Right kidney (tissue), 1 donor: ENCODE measurements around the gene SOCS7.

Experiments
- DNase-seq: peaks from one replicate; pipeline ENCODE4 v3.0.0-alpha.2; 2016

The SOCS7 gene

DNA sequence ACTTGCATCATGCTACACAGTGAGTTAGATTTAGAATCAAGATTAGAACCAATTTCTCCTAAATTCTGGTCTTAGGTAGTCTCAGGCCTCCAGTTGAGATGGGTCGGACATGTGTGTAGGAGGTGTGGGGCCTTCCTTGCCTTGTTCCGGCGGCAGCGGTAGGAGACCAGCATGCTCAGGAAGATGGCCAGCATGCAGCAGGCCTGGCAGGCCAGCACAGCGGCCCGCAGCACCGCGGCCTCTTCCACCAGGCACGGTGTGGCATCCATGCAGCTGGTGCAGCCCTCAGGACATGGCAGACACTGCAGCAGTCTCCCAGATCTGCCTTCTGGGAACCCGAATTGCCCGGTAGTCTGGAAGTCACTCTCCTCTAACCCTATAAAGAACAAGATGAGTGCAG lies 14.8 kb upstream of the SOCS7 start:
- DNase-seq, result no peak

DNA sequence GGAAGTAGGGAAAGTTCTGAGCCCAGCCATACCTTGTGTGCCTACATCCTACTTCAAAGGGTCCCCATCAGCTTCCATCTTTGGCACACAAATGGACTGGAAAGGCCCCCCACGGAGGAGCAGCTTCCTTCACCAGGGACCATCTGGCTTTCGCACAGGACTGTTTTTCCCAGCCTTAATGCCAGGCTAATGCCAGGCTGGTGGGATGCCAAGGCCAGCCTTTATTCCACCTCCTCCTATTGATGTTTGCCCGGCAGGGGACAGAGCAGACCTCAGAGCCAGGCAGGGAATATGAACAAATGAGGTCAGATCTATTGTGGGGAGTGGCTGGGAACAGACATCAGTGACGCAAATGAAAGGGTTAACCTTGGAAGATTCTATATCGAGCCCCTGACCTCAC lies 13.6 kb upstream of the SOCS7 start:
- no peak for DNase-seq

DNA sequence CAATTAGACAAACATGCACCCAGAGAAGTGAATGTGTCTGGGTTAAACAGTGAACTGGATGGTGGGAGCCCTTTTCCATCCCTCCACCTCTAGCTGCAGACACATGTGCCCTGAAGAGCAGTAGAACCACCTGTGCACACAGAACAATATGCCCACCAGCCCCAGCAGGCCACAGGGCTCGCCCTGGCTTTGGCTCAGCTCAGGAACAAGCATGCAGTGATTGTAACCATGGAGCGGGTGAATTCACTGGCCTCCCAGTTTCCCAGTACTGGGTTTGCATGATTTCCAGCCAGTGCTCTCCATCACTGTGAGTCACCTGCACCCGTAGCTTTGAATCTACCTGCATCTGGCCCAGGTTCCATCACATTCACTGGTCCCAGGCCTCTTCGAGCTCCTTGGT lies 13.1 kb upstream of the SOCS7 start:
- DNase-seq, result no peak

DNA sequence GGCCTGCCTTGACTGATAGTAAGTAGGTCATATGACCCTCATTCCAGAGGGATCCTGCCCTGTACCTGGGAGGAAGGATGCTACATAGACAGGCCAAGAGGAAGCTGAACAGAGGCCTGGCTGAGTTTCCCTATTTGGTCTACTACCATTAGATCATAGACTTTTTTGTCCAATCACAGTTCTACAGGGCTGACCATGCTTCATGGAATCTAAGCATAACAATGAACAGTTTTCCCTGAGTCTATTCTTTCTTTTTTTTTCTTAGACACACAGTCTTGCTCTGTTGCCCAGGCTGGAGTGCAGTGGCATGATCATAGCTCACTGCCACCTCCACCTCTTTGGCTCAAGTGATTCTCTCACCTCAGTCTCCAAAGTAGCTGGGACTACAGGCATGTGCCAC lies 11.8 kb upstream of the SOCS7 start:
- no peak for DNase-seq

DNA sequence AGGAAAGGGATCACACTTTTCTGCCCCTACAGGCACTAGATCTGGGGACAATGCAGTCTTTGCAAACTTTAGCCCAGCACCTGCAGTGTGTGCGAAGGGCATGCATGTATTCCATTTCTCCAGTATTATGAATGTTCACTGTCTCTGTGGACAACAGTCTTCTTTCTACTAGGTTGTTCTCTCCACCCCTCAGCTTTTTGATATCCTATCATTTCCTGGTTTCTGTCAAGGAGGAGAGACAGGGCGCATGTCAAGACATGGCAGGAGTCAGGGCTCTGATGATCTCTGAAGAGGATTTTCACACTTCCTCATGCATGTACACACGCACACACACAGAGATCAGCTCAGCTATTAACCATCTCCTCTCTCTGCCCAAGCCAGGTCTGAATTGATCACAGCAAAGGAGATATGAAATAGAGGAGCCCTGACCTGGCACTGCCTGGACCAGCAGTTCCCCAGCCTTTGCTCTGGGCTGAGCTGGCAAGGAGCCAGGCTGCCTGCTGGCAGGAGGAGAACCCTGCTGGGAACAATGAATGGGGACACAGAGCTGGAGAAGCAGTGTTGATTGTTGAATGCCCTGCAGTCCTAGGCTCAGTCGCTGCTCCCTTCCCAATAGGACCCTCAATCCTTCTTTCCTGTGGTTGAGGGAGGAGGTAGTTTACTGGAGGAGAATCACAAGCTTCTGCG lies 10.5 kb upstream of the SOCS7 start:
- no peak for DNase-seq

DNA sequence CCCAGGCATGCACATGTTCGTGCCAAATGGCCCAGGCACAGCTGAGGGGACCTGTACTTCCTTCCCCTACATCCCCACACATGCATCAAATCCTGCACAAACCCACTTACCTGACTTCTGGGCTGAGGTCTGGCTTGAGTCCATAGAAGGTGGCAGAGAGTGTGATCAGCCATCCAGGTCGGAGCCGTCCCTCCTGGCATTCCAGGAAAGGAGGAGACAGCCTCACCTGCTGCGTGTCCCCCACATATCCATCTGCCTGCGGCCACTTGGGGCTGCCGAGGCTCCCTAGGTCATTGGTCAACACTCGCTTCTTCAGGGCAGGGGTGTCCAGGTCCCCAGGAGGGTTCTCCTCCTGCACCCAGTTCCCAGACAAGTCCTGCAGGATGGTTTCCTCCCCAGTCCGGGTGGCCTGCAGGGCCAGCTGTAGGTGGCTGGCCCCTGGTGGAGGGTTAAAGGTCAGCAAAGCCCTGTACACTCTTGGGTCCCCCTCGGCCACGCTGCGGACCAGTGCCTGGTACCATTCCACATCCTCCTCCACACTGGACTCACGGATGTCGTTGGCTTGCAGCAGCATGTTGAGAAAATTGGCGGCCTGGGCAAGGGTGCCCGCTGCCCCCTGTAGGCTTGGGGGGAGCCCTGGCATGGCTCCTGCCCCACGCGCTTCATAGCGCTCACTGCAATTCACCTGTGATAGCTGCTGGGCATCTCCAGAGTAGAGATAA lies 8.6 kb upstream of the SOCS7 start:
- DNase-seq, result no peak

DNA sequence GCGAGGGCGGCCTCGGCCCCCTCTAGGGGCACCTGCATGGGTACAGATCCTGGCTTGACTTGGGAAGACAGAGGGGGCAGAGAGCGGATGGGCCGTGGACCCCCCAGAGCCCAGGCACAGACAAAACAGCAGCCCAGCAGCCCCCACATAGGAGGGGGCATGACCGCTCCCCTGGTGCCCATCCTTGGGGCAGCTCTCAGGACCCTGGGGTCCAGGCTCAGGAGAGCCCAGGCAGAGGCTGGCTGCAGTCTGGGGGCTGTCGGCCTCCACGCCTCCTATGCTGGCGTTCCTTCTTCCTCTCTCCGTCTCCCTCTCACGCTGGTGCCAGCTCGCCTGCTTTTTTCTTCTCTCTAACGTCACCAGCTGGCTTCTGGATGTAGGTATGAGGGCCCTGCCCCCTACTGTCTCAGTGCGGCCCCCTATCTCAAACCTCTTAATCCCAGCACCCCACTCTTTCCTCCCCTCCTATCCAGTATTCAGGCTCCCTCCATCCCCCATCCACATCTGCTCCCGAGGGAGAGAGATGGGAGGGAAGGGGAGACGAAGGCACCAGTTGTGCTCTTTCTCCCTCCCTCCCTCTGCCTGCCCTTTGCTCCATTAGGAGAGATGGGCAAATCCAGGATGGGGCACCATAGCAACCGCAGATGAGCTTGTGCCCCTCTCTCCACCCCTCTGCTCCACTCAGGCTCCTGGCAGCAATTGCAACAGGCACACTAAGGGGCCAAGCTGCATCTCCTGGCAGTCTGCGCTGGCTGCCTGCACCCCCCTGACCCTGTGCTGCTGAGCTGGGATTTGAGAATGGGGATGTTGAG lies 7.8 kb upstream of the SOCS7 start, which contains the start of gene GPR179:
GPR179 (minus strand) TSS at position 349 of the 812 bp plus-strand sequence; CDS start at position 182, 167 bp downstream.
- DNase-seq, result no peak

DNA sequence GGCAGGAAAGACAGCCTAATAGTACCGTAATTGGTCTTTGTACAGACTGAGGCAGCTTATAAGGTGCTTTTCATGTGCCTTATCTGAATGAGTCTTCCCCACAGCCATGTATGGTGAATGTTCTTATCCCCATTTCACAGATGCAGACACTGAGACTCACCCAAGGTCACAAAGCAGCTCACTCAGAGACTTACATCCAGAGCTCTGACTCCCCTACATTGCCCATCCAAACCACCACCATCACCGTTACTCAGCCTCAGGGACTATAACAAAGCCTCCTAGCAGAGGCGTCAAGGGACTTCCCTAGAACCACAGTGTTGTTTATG lies 7.3 kb upstream of the SOCS7 start:
- DNase-seq, result no peak

DNA sequence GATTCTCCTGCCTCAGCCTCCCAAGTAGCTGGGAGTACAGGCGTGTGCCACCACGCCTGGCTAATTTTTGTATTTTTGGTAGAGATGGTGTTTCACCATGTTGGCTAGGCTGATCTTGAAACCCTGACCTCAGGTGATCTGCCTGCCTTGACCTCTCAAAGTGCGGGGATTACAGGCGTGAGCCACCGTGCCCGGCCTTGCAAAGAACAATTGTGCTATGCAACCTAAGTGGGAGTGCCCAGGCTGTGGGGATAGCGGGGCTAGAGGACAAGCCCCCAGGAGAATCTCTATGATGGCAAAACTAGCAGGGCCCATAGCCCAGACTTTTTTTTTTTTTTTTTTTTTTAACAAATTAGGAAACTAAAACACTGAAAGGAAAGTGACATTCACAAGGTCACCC lies 5.9 kb upstream of the SOCS7 start:
- no peak for DNase-seq

DNA sequence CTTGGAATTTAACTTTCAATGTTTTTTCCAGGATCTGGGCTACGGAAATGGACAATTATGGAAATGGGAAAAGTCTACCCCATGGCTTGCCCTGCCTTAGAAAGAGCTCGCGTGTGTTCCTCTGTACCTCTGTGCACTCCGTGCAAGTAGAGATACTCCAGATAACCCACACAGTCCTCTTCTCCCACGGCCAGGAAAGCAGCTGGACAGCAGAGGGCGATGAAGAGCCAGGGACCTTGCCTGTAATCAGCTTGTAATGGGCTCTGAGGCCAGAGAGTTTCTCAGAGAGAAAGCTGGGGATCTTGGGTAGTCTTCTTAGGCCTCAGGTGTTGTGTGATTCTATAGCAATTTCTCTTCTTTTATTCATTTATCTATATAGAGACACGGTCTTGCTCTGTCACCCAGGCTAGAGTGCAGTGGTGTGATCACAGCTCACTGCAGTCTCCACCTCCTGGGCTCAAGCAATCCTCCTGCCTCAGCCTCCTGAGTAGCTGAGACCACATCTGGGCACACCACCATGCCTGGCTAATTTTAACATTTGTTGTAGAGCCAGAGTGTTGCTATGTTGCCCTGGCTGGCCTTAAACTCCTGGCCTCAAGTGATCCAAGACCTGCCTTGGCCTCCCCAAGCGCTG lies 2.4 kb upstream of the SOCS7 start:
- DNase-seq, result peak; percentile 66

DNA sequence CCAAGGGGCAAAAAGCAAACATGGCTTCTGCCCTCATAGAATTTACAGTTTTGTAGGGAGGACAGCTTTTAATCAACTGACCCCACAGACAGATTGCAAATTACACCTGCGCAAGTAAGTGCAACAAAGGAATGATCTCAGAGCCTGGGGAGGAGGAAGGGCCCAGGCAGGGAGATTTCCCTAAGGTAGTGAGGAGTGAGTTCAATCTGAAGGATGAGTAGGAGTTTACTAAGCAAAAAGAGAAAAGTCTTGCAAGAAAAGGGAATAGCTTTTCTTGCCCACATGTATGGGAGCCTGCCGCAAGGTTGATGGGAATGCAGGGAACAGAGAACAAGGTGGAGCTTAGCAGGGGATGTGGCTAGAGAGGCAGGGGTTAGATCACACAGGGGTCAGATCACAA lies 1.6 kb upstream of the SOCS7 start:
- DNase-seq, result no peak

DNA sequence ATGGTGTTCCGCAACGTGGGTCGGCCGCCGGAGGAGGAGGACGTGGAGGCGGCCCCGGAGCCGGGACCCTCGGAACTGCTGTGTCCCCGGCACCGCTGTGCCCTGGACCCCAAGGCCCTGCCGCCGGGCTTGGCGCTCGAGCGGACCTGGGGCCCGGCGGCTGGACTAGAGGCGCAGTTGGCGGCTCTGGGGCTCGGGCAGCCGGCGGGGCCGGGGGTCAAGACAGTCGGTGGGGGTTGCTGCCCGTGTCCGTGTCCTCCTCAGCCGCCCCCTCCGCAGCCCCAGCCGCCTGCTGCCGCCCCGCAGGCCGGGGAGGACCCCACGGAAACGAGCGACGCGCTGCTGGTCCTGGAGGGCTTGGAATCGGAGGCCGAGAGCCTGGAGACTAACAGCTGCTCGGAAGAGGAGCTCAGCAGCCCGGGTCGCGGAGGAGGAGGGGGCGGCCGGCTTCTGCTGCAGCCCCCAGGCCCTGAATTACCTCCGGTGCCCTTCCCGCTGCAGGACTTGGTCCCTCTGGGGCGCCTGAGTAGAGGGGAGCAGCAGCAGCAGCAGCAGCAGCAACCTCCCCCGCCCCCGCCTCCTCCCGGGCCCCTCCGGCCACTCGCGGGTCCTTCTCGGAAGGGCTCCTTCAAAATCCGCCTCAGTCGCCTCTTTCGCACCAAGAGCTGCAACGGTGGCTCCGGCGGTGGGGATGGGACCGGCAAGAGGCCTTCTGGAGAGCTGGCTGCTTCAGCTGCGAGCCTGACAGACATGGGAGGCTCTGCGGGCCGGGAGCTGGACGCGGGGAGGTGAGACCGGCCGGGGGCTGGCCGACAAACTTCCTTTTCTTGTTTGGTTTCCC lies 821 bp downstream of the SOCS7 start:
- DNase-seq, result peak; percentile 70

DNA sequence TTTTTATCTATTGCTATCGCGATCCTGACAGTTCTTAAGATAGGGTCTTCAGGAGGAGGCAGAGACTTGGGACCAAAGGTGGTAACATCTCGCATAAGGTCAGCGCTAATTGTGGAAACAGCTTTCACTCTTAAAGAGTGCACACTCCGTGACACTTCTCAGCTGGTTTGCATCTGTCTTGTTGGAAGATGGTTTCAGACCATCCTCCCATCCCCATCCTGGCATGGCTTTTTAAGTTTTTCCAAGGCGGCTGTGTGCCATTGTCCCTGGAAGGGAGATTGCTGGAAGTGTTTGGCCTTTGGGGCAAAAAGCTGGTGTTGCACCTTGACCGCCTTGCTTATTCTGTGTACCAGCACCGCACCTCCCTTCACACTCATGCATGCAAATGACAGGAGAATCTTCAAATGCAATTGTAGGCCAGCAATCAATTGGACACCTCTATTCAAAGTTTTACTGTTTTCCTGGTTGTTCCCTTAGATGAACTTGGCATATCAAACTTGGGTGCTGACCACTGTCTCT lies 1.5 kb downstream of the SOCS7 start:
- no peak for DNase-seq

DNA sequence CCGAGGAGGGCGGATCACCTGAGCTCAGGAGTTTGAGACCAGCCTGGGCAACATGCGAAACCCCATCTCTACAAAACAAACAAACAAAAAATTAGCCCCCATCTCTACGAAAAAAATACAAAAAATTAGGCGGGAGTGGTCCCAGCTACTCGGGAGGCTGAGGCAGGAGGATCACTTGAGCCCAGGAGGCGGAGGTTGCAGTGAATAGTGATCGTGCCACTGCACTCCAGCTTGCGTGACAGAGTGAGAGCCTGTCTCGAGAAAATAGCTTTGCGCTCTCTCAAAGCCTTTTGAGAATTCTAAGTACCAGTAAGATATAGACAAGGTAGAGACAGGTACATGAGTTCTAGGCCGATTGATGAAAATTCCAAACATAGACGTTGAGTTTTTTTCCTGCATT lies 2.0 kb downstream of the SOCS7 start:
- no peak for DNase-seq

DNA sequence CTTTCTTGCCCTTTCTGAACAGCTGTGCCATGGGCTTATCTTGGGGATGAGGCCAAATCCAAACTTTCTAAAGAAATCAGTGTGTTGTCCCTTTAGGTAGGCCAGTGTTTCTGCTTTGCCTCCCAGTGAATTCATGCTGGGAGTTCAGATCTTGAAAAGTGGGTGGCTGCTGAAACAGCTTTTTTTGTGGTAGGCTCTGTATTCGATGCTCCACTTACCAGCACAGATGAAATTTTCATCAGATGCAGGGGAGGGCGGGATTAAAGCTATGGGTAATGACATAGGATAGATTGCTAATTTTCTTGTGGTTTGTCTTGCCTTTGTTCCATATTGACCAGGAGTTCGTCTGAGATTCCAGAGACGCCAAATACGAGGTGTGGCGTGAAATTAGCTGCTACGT lies 2.8 kb downstream of the SOCS7 start:
- DNase-seq, result no peak

DNA sequence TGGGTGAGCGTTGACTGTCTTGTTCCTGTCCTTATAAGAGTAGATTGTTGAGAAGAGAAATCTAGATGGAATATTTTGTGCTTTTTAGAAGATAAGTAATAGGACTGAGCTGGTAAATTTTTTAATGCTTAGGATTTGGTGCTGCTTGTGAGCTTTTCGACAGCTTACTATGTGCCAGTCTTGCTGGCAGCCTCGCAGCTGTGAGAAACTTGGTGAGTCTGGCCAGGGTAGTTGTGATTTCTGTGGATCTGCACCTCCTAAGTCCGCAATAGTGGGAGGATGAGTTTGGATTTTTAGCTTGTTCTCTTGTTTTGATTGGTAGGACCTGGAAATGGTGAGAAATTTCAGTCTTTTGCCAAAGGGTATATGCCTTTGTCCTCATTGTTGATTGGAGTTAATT lies 3.6 kb downstream of the SOCS7 start:
- DNase-seq, result no peak

DNA sequence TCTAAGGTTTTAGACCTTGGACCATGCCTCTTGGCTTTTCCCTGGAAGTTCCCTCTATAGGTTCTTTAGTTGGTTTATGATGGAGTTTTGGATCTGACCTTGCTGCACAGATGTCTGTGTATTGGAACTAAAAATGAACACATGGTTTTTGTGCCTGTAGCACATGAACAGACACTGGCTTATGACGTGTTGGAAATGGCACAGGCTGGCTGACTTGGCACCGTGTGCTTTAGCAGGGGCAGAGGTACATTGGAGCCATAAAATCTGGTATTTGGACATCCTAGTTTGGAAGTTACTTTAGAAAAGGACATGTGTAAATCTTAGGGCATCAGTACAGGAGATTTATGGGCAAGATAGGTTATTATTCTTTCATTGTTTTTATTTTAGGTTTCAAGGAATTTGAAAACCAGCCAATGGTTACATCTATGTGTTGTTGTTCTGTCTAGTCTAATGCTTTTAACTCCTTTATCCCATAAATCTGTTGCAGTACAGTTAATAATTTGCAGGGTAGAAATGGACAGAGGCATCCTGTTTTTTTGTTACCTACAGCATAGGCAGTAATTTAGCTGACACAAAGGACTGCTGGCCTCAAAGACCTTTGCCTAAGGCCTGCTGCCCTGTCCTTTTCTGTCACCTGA lies 6.0 kb downstream of the SOCS7 start:
- peak; percentile 15 for DNase-seq

DNA sequence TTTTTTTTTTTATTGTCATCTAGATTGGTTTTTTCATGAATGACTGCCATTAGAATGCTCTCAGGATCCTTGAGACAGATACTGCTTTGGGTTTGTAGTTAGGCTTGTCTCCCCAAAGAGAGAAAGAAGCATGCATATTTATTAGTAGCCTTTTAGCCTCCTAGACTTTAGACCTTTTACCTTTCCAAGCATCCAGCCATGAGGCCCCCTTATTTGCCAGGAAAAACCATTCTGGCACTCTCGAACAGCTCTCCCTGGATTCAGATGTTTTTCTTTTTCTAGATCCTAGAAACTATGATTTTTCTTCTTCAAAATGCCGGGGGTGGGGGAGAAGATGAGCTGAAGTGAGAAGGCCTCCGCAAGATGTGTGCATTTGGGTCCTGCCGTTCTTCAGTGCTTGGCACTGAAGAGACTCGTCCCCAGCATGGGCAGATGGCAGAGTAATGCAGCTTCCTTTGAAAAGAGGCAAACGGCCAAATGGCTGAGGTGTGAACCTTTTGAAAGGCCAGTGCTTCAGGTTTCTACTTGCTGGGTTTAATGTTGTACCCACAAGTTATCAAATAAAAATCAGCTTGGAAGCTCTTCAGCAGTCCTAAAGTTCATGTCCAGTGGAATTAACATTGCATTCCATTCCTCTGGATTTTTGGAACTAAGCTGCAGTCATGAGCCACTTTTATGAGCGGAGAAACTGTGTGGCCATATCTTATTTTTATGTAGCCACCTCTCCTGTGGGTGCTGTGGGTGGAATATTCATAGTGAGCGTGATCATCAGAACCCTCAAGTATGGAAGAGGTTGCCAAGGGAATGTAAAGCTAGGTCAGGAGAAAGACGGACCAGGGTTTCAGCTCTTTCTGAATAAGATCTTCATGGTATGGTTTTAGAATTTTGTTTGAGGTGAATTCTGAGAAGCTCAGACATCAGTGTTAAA lies 7.2 kb downstream of the SOCS7 start:
- DNase-seq, result no peak

DNA sequence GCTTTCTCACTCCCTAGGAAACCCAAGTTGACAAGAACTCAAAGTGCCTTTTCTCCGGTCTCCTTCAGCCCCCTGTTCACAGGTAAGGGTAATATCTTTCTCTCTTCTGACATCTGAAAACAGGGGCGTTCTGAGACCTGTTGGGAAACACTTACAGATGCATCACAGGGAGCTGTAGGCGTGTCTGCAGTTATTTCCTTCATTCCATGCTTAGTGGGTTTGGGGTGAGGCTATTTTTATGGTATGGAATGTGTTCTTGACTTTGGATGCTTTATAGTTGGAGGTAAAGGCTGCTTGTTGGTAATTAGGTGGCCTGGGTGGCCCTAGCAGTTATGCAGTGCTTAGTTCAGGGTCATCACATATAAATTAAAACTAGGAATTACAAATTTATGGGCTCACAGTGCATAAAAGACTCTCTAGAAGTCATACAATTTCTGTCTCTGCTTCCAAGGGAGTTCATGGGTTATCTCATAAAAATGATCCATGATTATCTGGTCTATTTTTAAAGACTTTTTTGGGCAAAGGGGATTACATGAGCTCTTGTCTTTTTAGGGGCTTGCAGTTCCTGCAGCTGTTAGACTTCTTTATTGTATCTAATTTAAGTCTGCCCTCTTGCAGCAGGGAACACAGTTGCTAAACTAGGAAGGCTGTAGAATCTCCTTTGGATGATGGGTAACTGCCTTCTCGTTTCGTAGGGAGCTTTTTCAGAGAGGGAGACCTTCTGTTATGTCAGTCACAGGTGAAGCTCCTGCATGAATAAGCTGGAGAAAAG lies 10.2 kb downstream of the SOCS7 start:
- no peak for DNase-seq
